SU-DHL-6 (cell line): ENCODE results near the gene STYXL1.
"Not testable (repeated sequence)": the region's sequence is repeated elsewhere in the genome, so short reads cannot be mapped to it uniquely, and the experiment has no call there.

Source experiments
- EZH2phosphoT487 ChIP-seq: fragments of 200-600 bp; sonication (generic), shearing (Covaris generic); conservative IDR thresholded peaks from 2 replicates; pipeline ENCODE4 v1.6.1; 2018; ENCODE audit warnings: mild to moderate bottlenecking, antibody characterized with exemption, low read length, moderate library complexity, mixed read lengths
- TF ChIP-seq, protein P1 (sequence below): fragments of 200-600 bp; sonication (generic); IDR thresholded peaks from one replicate; pipeline ENCODE4 v1.5.1; 2017; ENCODE audit warnings: antibody characterized with exemption, mild to moderate bottlenecking, low read length, moderate library complexity; ENCODE audit not compliant: insufficient read depth, poor library complexity, severe bottlenecking

DNA sequence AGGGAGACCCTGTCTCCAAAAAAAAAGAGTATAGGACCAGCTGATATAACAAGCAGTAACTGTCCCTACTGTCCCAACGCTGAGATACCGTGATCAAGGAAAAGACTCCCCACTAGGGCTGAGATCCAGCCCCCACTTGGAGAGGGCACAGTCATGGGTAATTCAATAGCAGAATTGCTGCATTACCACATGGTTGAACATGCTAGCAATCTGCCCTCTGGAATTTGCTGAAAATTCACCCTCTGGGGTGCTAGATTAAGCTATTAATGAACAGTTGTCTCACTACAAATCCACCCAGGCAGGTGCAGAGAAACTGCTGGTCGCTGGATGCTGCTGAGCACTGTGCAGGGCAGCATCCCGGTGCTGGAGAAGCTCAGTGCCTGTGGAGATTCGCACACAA is 46.5 kb upstream of the STYXL1 start:
- TF ChIP-seq EZH2phosphoT487: not testable (repeated sequence)
- TF ChIP-seq, protein P1, sequence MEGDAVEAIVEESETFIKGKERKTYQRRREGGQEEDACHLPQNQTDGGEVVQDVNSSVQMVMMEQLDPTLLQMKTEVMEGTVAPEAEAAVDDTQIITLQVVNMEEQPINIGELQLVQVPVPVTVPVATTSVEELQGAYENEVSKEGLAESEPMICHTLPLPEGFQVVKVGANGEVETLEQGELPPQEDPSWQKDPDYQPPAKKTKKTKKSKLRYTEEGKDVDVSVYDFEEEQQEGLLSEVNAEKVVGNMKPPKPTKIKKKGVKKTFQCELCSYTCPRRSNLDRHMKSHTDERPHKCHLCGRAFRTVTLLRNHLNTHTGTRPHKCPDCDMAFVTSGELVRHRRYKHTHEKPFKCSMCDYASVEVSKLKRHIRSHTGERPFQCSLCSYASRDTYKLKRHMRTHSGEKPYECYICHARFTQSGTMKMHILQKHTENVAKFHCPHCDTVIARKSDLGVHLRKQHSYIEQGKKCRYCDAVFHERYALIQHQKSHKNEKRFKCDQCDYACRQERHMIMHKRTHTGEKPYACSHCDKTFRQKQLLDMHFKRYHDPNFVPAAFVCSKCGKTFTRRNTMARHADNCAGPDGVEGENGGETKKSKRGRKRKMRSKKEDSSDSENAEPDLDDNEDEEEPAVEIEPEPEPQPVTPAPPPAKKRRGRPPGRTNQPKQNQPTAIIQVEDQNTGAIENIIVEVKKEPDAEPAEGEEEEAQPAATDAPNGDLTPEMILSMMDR: not testable (repeated sequence)
